AG04450 (cell line): ENCODE measurements around the gene TXNDC17. TPM values are rescaled to one million over a fixed set of nuclear protein-coding genes. Genes with fewer than 3 reads are reported as not detected.
"Not testable (repeated sequence)": the region's sequence is repeated elsewhere in the genome, so short reads cannot be mapped to it uniquely, and the experiment has no call there.

ENCODE experiments used
- CTCF ChIA-PET: fragments of 300-600, 350-600 bp; formaldehyde crosslinking; extraction: SDS; loops from one replicate; lab custom pipeline; 2022; ENCODE audit warnings: antibody characterized with exemption, inconsistent platforms; lab: Charles Lee
- POLR2A ChIA-PET: fragments of 350-600 bp; formaldehyde crosslinking; extraction: SDS; loops from one replicate; lab custom pipeline; 2021; ENCODE audit warnings: antibody characterized with exemption, inconsistent platforms; lab: Yijun Ruan, JAX
- DNase-seq: peaks from one replicate; pipeline ENCODE4 v3.0.0-alpha.2; 2011; ENCODE audit warnings: low read depth, low spot score
- H3K27ac ChIP-seq: one replicate; pipeline ENCODE4 v1.5.1; 2012; ENCODE audit warnings: low read depth, low read length, control low read depth
- H3K27me3 ChIP-seq: one replicate; pipeline ENCODE4 v1.6.0; 2012; ENCODE audit warnings: low read length; ENCODE audit not compliant: control insufficient read depth, insufficient read depth
- H3K4me3 ChIP-seq: 2 replicates; pipeline ENCODE4 v1.5.1; 2011; ENCODE audit warnings: mild to moderate bottlenecking, low read depth, low read length, control low read depth
- H3K9me3 ChIP-seq: 2 replicates; pipeline ENCODE4 v1.5.1; 2012; ENCODE audit warnings: low read length; ENCODE audit not compliant: control insufficient read depth, insufficient read depth
- CTCF ChIP-seq: IDR thresholded peaks from 2 replicates; pipeline ENCODE4 v1.5.1; 2011; ENCODE audit warnings: low read depth, low read length, control low read depth, inconsistent platforms
- polyA plus RNA-seq: library from polyadenylated mRNA; depleted of rRNA; stranded (reverse); fragments of >200 nt; gene quantifications from 2 replicates; pipeline ENCODE4 v1.2.3, GENCODE V29; 2011; rRNA removed
- small RNA-seq: library from RNA; depleted of rRNA; stranded (forward); fragments of <200 nt; gene quantifications from one replicate; pipeline ENCODE3, GENCODE V24; 2012; ENCODE audit warnings: low read depth; ENCODE audit not compliant: insufficient read length

The TXNDC17 gene
- polyA plus RNA-seq, 1 experiment = 320 TPM

DNA sequence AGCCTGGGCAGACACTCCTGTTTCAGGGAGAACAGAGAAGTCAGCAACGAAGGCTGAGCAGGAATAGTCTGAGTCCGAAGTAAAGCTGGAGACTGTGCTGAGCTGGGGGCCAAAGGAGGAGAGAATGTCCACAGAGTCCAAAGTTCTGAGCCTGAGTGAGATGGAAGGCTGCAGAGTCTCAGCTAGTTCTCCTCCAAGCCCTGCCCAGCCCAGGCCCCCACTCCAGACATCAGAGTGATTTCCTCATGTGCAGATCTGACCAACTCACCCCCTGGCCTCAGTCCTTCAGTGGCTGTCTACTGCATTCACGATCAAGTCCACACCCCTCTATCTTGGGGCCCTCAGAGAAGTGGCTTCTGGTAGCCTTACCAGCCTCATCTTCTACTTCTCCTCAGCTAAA is 50.7 kb downstream of the TXNDC17 start:
- H3K9me3 ChIP-seq = no peaks in the 10 kb centered on the region
- ChIA-PET CTCF (no interaction called here), POLR2A (no interaction called here)
- no peak overlapping the region for H3K4me3 ChIP-seq
- TF ChIP-seq CTCF = no peak
- no peak overlapping the region for H3K27ac ChIP-seq
- DNase-seq = no peak
- H3K27me3 ChIP-seq = peaks cover 3% of the 10 kb centered on the region

DNA sequence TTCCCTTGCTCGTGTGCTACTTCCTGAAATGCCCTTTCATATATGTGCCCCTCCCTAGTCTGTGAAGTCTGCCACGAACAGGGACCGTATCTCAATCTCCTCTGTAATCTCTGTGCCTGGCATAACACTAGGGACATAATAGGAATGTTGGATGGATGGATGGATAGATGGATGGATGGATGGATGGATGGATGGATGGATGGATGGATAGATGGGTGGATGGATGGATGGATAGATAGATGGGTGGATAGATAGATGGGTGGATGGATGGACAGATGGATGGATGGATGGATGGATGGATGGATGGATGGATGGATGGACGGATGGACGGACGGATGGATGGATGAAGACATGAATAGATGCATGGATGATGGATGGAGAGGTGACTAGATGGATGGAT is 51.1 kb downstream of the TXNDC17 start:
- H3K27me3 ChIP-seq, POLR2A ChIA-PET, CTCF ChIA-PET: not testable (repeated sequence)

More for the DNA sequence above, 51.1 kb downstream of the TXNDC17 start:
- H3K9me3 ChIP-seq, H3K4me3 ChIP-seq, DNase-seq, H3K27ac ChIP-seq: not testable (repeated sequence)

Small RNA genes within 50 kb of the gene (small RNA-seq; reads per million reads assigned to genes)
- not detected for gene MIR4520-1
- gene RNA5SP435 = not detected

Other genes starting within 250 kb of the TXNDC17 start
- gene AIPL1, start 205.9 kb upstream of the TXNDC17 start, polyA plus RNA-seq = not detected in 2 replicates
- 7.0 and 7.7 TPM in 2 replicates for gene PIMREG, start 196.6 kb upstream of the TXNDC17 start, polyA plus RNA-seq
- 0.38 and 0.45 TPM in 2 replicates for gene PITPNM3, start 84.5 kb upstream of the TXNDC17 start, polyA plus RNA-seq
- gene KIAA0753, start 349 bp upstream of the TXNDC17 start, polyA plus RNA-seq = 11.5 and 13.0 TPM in 2 replicates
- gene MED31, start 10.5 kb downstream of the TXNDC17 start, polyA plus RNA-seq = 20.4 and 24.6 TPM in 2 replicates
- 1.8 and 1.9 TPM in 2 replicates for gene C17orf100, start 10.7 kb downstream of the TXNDC17 start, polyA plus RNA-seq
- gene SLC13A5, start 72.3 kb downstream of the TXNDC17 start, polyA plus RNA-seq = not detected in 2 replicates
- 6.3 and 13.7 TPM in 2 replicates for gene XAF1, start 115.0 kb downstream of the TXNDC17 start, polyA plus RNA-seq
- gene FBXO39, start 135.2 kb downstream of the TXNDC17 start, polyA plus RNA-seq = 0.10 and 0.12 TPM in 2 replicates
- not detected in 2 replicates for gene TEKT1, start 190.7 kb downstream of the TXNDC17 start, polyA plus RNA-seq